ENCODE measurements around the gene STIP1.

DNA sequence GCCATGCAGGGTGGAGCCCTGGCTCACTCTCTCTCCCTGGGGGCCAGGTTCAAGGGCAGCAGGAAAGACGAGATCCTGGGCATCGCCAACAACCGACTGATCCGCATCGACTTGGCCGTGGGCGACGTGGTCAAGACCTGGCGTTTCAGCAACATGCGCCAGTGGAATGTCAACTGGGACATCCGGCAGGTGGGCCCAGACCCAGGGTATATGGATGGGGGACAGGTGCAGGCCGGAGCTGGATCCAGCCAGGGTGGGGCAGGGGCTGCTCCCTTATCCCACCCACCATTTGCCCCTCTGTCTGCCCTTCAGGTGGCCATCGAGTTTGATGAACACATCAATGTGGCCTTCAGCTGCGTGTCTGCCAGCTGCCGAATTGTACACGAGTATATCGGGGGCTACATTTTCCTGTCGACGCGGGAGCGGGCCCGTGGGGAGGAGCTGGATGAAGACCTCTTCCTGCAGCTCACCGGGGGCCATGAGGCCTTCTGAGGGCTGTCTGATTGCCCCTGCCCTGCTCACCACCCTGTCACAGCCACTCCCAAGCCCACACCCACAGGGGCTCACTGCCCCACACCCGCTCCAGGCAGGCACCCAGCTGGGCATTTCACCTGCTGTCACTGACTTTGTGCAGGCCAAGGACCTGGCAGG, 37.2 kb downstream of the STIP1 start:
- TF ChIP-seq, protein P1, sequence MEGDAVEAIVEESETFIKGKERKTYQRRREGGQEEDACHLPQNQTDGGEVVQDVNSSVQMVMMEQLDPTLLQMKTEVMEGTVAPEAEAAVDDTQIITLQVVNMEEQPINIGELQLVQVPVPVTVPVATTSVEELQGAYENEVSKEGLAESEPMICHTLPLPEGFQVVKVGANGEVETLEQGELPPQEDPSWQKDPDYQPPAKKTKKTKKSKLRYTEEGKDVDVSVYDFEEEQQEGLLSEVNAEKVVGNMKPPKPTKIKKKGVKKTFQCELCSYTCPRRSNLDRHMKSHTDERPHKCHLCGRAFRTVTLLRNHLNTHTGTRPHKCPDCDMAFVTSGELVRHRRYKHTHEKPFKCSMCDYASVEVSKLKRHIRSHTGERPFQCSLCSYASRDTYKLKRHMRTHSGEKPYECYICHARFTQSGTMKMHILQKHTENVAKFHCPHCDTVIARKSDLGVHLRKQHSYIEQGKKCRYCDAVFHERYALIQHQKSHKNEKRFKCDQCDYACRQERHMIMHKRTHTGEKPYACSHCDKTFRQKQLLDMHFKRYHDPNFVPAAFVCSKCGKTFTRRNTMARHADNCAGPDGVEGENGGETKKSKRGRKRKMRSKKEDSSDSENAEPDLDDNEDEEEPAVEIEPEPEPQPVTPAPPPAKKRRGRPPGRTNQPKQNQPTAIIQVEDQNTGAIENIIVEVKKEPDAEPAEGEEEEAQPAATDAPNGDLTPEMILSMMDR (IDR thresholded peaks at IDR 0.05), result no peak
- TF ChIP-seq POLR2A (IDR thresholded peaks at IDR 0.05), result no peak

Data from lower leg skin (tissue), 3 donors.